GM18520 (cell line): ENCODE data around the gene GFRA1.
"Not testable (repeated sequence)": the region's sequence is repeated elsewhere in the genome, so short reads cannot be mapped to it uniquely, and the experiment has no call there.

Experiments used
- ATAC-seq: cut with Tn5 transposase; IDR thresholded peaks from one replicate; pipeline ENCODE4 v1.9.1; 2021; ENCODE audit not compliant: unreplicated experiment

The GFRA1 gene

GRCh38 chr10:116201670-116202430 lies 71.2 kb downstream of the GFRA1 start:
- ATAC-seq, result no peak

GRCh38 chr10:116201011-116201410 lies 72.0 kb downstream of the GFRA1 start:
- no peak for ATAC-seq

GRCh38 chr10:116198676-116199035 lies 74.3 kb downstream of the GFRA1 start:
- ATAC-seq, result no peak

GRCh38 chr10:116197946-116198675 lies 74.9 kb downstream of the GFRA1 start:
- no peak for ATAC-seq

- ATAC-seq, result no peak
These were observed 77.4 kb downstream of the GFRA1 start for GRCh38 chr10:116195583-116195982.

GRCh38 chr10:116195039-116195438 lies 78.0 kb downstream of the GFRA1 start:
- ATAC-seq, result no peak

- ATAC-seq, result no peak
These were observed 78.9 kb downstream of the GFRA1 start for GRCh38 chr10:116194061-116194460.

GRCh38 chr10:116190883-116191282 lies 82.1 kb downstream of the GFRA1 start:
- no peak for ATAC-seq

GRCh38 chr10:116186273-116186672 lies 86.7 kb downstream of the GFRA1 start:
- no peak for ATAC-seq

- no peak for ATAC-seq
These were observed 87.7 kb downstream of the GFRA1 start for GRCh38 chr10:116185199-116185867.

GRCh38 chr10:116184512-116184794 lies 88.6 kb downstream of the GFRA1 start:
- ATAC-seq, result no peak

- no peak for ATAC-seq
These were observed 89.1 kb downstream of the GFRA1 start for GRCh38 chr10:116183733-116184511.

GRCh38 chr10:116182426-116182825 lies 90.6 kb downstream of the GFRA1 start:
- no peak for ATAC-seq

- ATAC-seq, result no peak
These were observed 94.9 kb downstream of the GFRA1 start for GRCh38 chr10:116178086-116178605.

- no peak for ATAC-seq
These were observed 97.8 kb downstream of the GFRA1 start for GRCh38 chr10:116175231-116175630.

- no peak for ATAC-seq
These were observed 101.5 kb downstream of the GFRA1 start for GRCh38 chr10:116171505-116171904.

GRCh38 chr10:116170815-116171250 lies 102.2 kb downstream of the GFRA1 start:
- ATAC-seq, result no peak

- no peak for ATAC-seq
These were observed 103.1 kb downstream of the GFRA1 start for GRCh38 chr10:116169782-116170445.

- no peak for ATAC-seq
These were observed 104.3 kb downstream of the GFRA1 start for GRCh38 chr10:116168745-116169144.

- ATAC-seq, result no peak
These were observed 104.7 kb downstream of the GFRA1 start for GRCh38 chr10:116168329-116168728.

- ATAC-seq, result not testable (repeated sequence)
These were observed 107.1 kb downstream of the GFRA1 start for GRCh38 chr10:116165941-116166340.
